K562 (cell line): ENCODE measurements around the gene GPN1. TPM values are rescaled to one million over a fixed set of nuclear protein-coding genes. Genes with fewer than 3 reads are reported as not detected.

ENCODE experiments used
- BRCA1 ChIP-seq, 2 experiments: fragments of 450-650 bp in 1 of 2; sonication (generic) in 1 of 2; formaldehyde crosslinking in 1 of 2; IDR thresholded peaks; 2 replicates each; pipeline versions ENCODE4 v1.5.0 to v1.6.1; 2017 to 2020; ENCODE audit warnings: mild to moderate bottlenecking in 1 of 2, missing genetic modification reagents in 1 of 2
- CBX3 ChIP-seq, 2 experiments: IDR thresholded peaks; 1 replicate in 1 of 2; 2 replicates in 1 of 2; pipeline ENCODE4 v1.6.1; 2012; ENCODE audit warnings: inconsistent platforms in 2 of 2, low read length in 2 of 2, borderline replicate concordance in 1 of 2, control low read depth in 1 of 2
- CTCFL ChIP-seq: IDR thresholded peaks from 2 replicates; pipeline ENCODE4 v1.6.1; 2011; ENCODE audit warnings: borderline replicate concordance, low read depth, mild to moderate bottlenecking, moderate library complexity, low read length; ENCODE audit not compliant: insufficient read depth, poor library complexity, severe bottlenecking
- ETV1 ChIP-seq: fragments of 450-650 bp; conservative IDR thresholded peaks from 2 replicates; pipeline ENCODE4 v1.6.1; 2016; ENCODE audit warnings: missing genetic modification characterization, control low read depth, low read depth, missing compliant biosample characterization
- HCFC1 ChIP-seq: IDR thresholded peaks from 2 replicates; pipeline ENCODE4 v1.6.1; 2012; ENCODE audit warnings: low read depth, low read length, improper control_type of control experiment
- HMG20B ChIP-seq: fragments of 250-450 bp; sonication (Bioruptor Pico); IDR thresholded peaks from 2 replicates; pipeline ENCODE4 v1.5.0; 2021; ENCODE audit warnings: mild to moderate bottlenecking
- MNT ChIP-seq, 2 experiments: fragments of 450-650 bp; conservative IDR thresholded peaks; 2 replicates each; pipeline ENCODE4 v1.6.1; 2017; ENCODE audit warnings: mild to moderate bottlenecking in 2 of 2, moderate library complexity in 2 of 2
- PPARD ChIP-seq: fragments of 250-450 bp; sonication (Bioruptor Pico); IDR thresholded peaks from 2 replicates; pipeline ENCODE4 v1.8.0; 2022; ENCODE audit warnings: inconsistent platforms, mild to moderate bottlenecking, moderate library complexity
- SMAD1 ChIP-seq: fragments of 150-350 bp; IDR thresholded peaks from 2 replicates; pipeline ENCODE4 v1.6.1; 2014; ENCODE audit warnings: low read length, low read depth; ENCODE audit not compliant: partially characterized antibody
- TFE3 ChIP-seq: fragments of 450-650 bp; formaldehyde crosslinking; IDR thresholded peaks from 2 replicates; pipeline ENCODE4 v1.4.0; 2020; ENCODE audit warnings: mild to moderate bottlenecking, mixed read lengths
- THRAP3 ChIP-seq: fragments of 450-650 bp; IDR thresholded peaks from 2 replicates; pipeline ENCODE4 v1.6.1; 2016; ENCODE audit warnings: mild to moderate bottlenecking, inconsistent platforms, borderline replicate concordance
- TOE1 ChIP-seq, 2 experiments: fragments of 450-650 bp in 1 of 2; sonication (generic) in 1 of 2; formaldehyde crosslinking in 1 of 2; IDR thresholded peaks; 2 replicates each; pipeline versions ENCODE4 v1.7.1 to v1.8.0; 2016 to 2022; ENCODE audit warnings: borderline replicate concordance in 2 of 2, mild to moderate bottlenecking in 2 of 2, antibody characterized with exemption in 1 of 2, inconsistent platforms in 1 of 2, low read depth in 1 of 2, missing genetic modification reagents in 1 of 2, moderate library complexity in 1 of 2
- TSC22D4 ChIP-seq: fragments of 450-650 bp; IDR thresholded peaks from 2 replicates; pipeline ENCODE4 v1.6.1; 2016; ENCODE audit warnings: missing genetic modification characterization, missing biosample characterization, control low read depth
- ZKSCAN1 ChIP-seq: fragments of 150-350 bp; IDR thresholded peaks from 2 replicates; pipeline ENCODE4 v1.6.1; 2016; ENCODE audit warnings: low read depth, low read length
- ZNF134 ChIP-seq: fragments of 250-450 bp; sonication (Bioruptor Pico); conservative IDR thresholded peaks from 2 replicates; pipeline ENCODE4 v1.4.0; 2020
- ZNF197 ChIP-seq: fragments of 200-800 bp; sonication (Bioruptor generic); IDR thresholded peaks from 2 replicates; pipeline ENCODE4 v1.6.1; 2016; ENCODE audit warnings: low read depth, missing genetic modification characterization, missing compliant biosample characterization
- ZNF212 ChIP-seq: fragments of 450-650 bp; formaldehyde crosslinking; IDR thresholded peaks from 2 replicates; pipeline ENCODE4 v1.4.0; 2020; ENCODE audit warnings: mild to moderate bottlenecking
- ZNF282 ChIP-seq: sonication (generic); formaldehyde crosslinking; IDR thresholded peaks from 2 replicates; pipeline ENCODE4 v1.8.1; 2023; ENCODE audit warnings: missing genetic modification reagents
- ZNF830 ChIP-seq: fragments of 250-450 bp; sonication (Bioruptor Pico); IDR thresholded peaks from 2 replicates; pipeline ENCODE4 v1.5.0; 2021; ENCODE audit warnings: mild to moderate bottlenecking
- polyA plus RNA-seq, 8 experiments: library from polyadenylated mRNA; depleted of rRNA in 4 of 8; stranded (reverse) in 5 of 8; unstranded in 3 of 8; fragments of >200 nt; fragmentation: Nextera tagmentation in 2 of 8; fragmentation: Illumina TruSeq in 1 of 8; extraction: Ambion mirVana in 2 of 8; extraction: Trizol in 1 of 8; gene quantifications; 2 replicates each; pipeline versions ENCODE4 v1.2.1 to v1.2.3, GENCODE V29; 2011 to 2014; ENCODE audit warnings: inconsistent platforms in 1 of 8, missing spikeins in 1 of 8
- total RNA-seq, 7 experiments: library from RNA; depleted of rRNA in 6 of 7; stranded (reverse); fragments of >200 nt in 6 of 7; fragmentation: Illumina TruSeq in 2 of 7; extraction: Trizol in 2 of 7; gene quantifications; 2 replicates each; pipeline versions ENCODE4 v1.2.1 to v1.2.3, GENCODE V29; 2011 to 2021; ENCODE audit warnings: low replicate concordance in 1 of 7
- TF ChIP-seq, protein P1 (sequence below): fragments of 450-650 bp; formaldehyde crosslinking; IDR thresholded peaks from 2 replicates; pipeline ENCODE4 v1.4.0; 2022; ENCODE audit warnings: missing genetic modification characterization

GPN1 gene
- total and polyA plus RNA-seq, 9 of the 15 experiments (the other 6 are each of a cell fraction or from before 2014, with no cell fraction given): 23.4 to 171 (median 48.2) TPM

- TF ChIP-seq TOE1 (IDR thresholded peaks at IDR 0.05; ENCODE audit: borderline replicate concordance) (peak; percentile 76; the same call in 1 of the 2 replicates), TOE1 (CRISPR knock-in tag; IDR thresholded peaks at IDR 0.05; ENCODE audit: borderline replicate concordance, low read depth) (no peak), ETV1 (peak; percentile 60; the same call in 1 of the 2 replicates), ZKSCAN1 (peak; percentile 68; the same call in 1 of the 2 replicates), TFE3 (CRISPR knock-in tag) (no peak), ZNF830 (CRISPR knock-in tag) (0 out of 2 replicates have a peak, but pooled peaks have one; percentile 39), TSC22D4 (no peak), BRCA1 (IDR thresholded peaks at IDR 0.05) (no peak), BRCA1 (CRISPR knock-in tag; IDR thresholded peaks at IDR 0.05) (no peak), THRAP3 (0 out of 2 replicates have a peak, but pooled peaks have one; percentile 39), SMAD1 (peak; percentile 45), MNT (conservative IDR thresholded peaks at IDR 0.05) (peak; percentile 82 to 95), ZNF282 (CRISPR knock-in tag) (no peak), PPARD (CRISPR knock-in tag) (no peak), ZNF134 (CRISPR knock-in tag) (no peak), ZNF197 (CRISPR knock-in tag) (no peak), CBX3 (IDR thresholded peaks at IDR 0.05; ENCODE audit: borderline replicate concordance in 1 of 2, low read length in 2 of 2) (no peak), CTCFL (no peak), HCFC1 (peak; percentile 67), HMG20B (CRISPR knock-in tag) (no peak), ZNF212 (no peak)
- TF ChIP-seq, protein P1, sequence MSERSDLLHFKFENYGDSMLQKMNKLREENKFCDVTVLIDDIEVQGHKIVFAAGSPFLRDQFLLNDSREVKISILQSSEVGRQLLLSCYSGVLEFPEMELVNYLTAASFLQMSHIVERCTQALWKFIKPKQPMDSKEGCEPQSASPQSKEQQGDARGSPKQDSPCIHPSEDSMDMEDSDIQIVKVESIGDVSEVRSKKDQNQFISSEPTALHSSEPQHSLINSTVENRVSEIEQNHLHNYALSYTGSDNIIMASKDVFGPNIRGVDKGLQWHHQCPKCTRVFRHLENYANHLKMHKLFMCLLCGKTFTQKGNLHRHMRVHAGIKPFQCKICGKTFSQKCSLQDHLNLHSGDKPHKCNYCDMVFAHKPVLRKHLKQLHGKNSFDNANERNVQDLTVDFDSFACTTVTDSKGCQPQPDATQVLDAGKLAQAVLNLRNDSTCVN (CRISPR knock-in tag): no peak
Observed at GRCh38 chr2:27628767-27629709, at the start of gene GPN1, which contains the start of gene CCDC121 (continued).
